AG04450 (cell line): ENCODE results near the gene RCAN3. TPM values are rescaled to one million over a fixed set of nuclear protein-coding genes. Genes with fewer than 3 reads are reported as not detected.

Experiments
- CTCF ChIA-PET: fragments of 300-600, 350-600 bp; formaldehyde crosslinking; extraction: SDS; loops from one replicate; lab custom pipeline; 2022; ENCODE audit warnings: antibody characterized with exemption, inconsistent platforms; lab: Charles Lee
- POLR2A ChIA-PET: fragments of 350-600 bp; formaldehyde crosslinking; extraction: SDS; loops from one replicate; lab custom pipeline; 2021; ENCODE audit warnings: antibody characterized with exemption, inconsistent platforms; lab: Yijun Ruan, JAX
- DNase-seq: peaks from one replicate; pipeline ENCODE4 v3.0.0-alpha.2; 2011; ENCODE audit warnings: low read depth, low spot score
- H3K27ac ChIP-seq: one replicate; pipeline ENCODE4 v1.5.1; 2012; ENCODE audit warnings: low read depth, low read length, control low read depth
- H3K27me3 ChIP-seq: one replicate; pipeline ENCODE4 v1.6.0; 2012; ENCODE audit warnings: low read length; ENCODE audit not compliant: control insufficient read depth, insufficient read depth
- H3K4me3 ChIP-seq: 2 replicates; pipeline ENCODE4 v1.5.1; 2011; ENCODE audit warnings: mild to moderate bottlenecking, low read depth, low read length, control low read depth
- H3K9me3 ChIP-seq: 2 replicates; pipeline ENCODE4 v1.5.1; 2012; ENCODE audit warnings: low read length; ENCODE audit not compliant: control insufficient read depth, insufficient read depth
- polyA plus RNA-seq: library from polyadenylated mRNA; depleted of rRNA; stranded (reverse); fragments of >200 nt; gene quantifications from 2 replicates; pipeline ENCODE4 v1.2.3, GENCODE V29; 2011
- TF ChIP-seq, protein P1 (sequence below): IDR thresholded peaks from 2 replicates; pipeline ENCODE4 v1.5.1; 2011; ENCODE audit warnings: low read depth, low read length, control low read depth, inconsistent platforms

The RCAN3 gene
- polyA plus RNA-seq, 1 experiment = 4.5 TPM

DNA sequence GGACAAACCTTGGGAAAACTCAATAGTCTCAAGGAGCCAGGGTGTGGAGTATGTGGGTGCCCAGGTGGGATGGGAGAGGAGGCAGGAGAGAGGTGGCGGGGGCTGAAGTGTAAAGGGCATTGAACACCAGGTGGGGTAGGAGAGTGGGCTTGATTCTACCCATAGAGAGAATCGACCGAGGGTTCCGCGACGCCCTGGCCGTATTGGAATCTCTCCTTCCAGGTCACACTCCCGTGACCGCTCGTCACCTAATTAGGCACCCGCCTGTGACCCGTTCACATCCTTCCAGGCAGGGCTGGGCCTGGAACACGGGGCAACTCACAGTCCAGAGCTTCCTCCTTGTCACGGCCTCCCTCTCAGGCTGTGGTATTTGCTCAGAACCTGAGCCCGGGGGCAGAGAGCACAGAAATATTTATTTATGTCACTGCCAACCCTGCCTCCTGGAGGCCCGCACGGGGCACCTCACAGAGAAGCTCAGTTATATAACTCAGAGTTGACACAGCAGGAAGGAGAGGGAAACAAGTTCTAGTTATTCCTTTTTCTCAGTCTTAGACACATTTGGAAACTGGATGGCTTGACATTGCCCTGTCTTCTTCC is 65.3 kb downstream of the RCAN3 start:
- TF ChIP-seq, protein P1, sequence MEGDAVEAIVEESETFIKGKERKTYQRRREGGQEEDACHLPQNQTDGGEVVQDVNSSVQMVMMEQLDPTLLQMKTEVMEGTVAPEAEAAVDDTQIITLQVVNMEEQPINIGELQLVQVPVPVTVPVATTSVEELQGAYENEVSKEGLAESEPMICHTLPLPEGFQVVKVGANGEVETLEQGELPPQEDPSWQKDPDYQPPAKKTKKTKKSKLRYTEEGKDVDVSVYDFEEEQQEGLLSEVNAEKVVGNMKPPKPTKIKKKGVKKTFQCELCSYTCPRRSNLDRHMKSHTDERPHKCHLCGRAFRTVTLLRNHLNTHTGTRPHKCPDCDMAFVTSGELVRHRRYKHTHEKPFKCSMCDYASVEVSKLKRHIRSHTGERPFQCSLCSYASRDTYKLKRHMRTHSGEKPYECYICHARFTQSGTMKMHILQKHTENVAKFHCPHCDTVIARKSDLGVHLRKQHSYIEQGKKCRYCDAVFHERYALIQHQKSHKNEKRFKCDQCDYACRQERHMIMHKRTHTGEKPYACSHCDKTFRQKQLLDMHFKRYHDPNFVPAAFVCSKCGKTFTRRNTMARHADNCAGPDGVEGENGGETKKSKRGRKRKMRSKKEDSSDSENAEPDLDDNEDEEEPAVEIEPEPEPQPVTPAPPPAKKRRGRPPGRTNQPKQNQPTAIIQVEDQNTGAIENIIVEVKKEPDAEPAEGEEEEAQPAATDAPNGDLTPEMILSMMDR = no peak
- CTCF ChIA-PET = no interaction called here

DNA sequence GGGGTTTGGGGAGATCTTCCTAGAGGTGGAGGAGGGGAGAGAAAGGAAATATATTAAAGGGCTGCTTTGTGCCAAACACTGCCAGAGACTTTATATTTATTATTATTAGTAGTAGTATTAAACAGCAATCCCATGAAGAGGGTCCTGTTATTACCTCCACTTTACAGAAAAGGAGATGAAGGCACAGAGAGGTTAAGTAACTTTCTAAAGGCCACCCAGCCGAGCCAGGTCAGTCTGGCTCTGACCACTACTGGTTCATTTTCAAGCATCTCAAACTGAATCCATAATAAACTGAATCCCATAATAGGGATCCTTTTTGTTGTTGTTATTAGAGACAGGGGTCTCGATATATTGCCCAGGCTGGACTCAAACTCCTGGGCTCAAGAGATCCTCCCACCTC is 65.8 kb downstream of the RCAN3 start:
- ChIA-PET CTCF (no interaction called here), POLR2A (no interaction called here)
- Histone ChIP-seq H3K9me3 (no peaks in the 10 kb centered on the region), H3K27me3 (peaks cover 4% of the 10 kb centered on the region), H3K4me3 (no peak overlapping the region), H3K27ac (no peak overlapping the region)
- TF ChIP-seq, protein P1 = no peak
- DNase-seq = no peak

More for the DNA sequence above, 65.3 kb downstream of the RCAN3 start:
- Histone ChIP-seq H3K27me3 (peaks cover 5% of the 10 kb centered on the region), H3K27ac (no peak overlapping the region), H3K4me3 (no peak overlapping the region), H3K9me3 (no peaks in the 10 kb centered on the region)
- POLR2A ChIA-PET = no interaction called here
- DNase-seq = no peak

DNA sequence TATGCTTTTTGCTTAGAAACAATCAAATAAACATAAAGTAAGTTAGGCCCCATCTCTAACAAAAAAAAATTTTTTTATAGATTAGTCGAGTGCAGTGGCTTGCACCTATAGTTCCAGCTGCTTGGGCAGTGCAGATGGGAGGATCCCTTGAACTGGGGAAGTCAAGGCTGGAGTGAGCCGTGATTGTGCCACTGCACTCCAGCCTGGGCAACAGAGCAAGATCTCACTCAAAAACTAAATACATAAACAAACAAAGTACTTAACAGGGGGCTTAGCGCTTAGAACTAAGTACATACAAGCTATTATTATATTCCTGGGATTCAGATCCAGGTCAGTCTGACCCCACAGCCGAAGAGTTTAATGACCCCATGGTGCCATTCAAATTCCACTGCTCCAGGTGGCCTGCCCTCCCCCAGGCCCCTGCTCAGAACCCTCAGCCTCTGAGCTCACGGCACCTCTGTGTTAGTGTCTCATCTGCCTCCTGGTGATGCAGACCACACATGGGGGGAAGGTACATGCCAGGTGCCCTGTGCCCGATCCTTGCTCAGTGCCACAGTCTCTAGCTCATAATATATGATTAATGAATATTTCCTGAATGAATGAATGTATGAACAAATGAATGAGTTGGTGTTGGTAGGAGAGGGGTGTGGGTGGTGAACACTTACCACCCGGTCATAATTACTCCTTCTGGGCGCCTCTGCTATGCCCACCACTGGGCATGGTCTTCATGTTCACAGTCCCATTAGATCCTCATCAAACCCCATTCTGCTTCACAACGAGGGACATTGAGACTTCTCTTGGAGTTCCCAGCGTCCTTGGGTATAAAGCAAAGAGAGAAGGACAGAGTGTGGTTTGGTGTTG is 67.9 kb downstream of the RCAN3 start:
- H3K27ac ChIP-seq = no peak overlapping the region
- ChIA-PET POLR2A (no interaction called here), CTCF (interaction anchor here (0.6 to 1.8 kb wide), 2 partner anchors 17 to 32 kb away, joined by 3 to 8 read pairs; no protein-coding TSS in a partner anchor)
- TF ChIP-seq, protein P1 = no peak
- no peaks in the 10 kb centered on the region for H3K9me3 ChIP-seq
- H3K4me3 ChIP-seq = no peak overlapping the region
- no peak for DNase-seq
- H3K27me3 ChIP-seq = peaks cover 4% of the 10 kb centered on the region

DNA sequence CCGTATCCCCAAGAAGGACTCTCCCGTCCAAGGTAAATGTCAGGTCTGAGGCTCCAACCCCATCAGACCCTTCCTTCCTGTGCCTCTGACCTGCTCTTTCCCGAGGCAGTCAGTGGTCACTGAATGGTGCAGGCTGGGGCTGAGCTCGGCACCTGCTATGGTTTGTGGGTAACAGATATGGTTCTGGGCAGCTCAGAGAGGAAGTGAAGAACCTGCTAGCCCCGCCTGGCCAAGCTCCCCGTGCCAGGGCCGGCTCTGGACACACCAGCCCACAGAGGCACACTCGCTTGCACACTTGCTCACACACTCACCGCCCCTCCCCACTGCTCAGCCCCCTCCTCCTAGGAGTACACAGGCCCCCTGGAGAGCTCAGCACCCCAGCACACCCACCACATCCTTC is 69.7 kb downstream of the RCAN3 start:
- CTCF ChIA-PET = interaction anchor here (0.6 to 1.0 kb wide), 2 partner anchors 14 to 68 kb away, joined by 3 to 6 read pairs; no protein-coding TSS in a partner anchor
- POLR2A ChIA-PET = no interaction called here
- DNase-seq = no peak

More for the DNA sequence above, 69.7 kb downstream of the RCAN3 start:
- Histone ChIP-seq H3K27me3 (peaks cover 4% of the 10 kb centered on the region), H3K27ac (no peak overlapping the region), H3K4me3 (no peak overlapping the region), H3K9me3 (no peaks in the 10 kb centered on the region)
- TF ChIP-seq, protein P1 = no peak
